IPS-18c (cell line): ENCODE results near the gene SPEN.
"Not testable (repeated sequence)": the region's sequence is repeated elsewhere in the genome, so short reads cannot be mapped to it uniquely, and the experiment has no call there.

Source experiments
- H3K4me3 ChIP-seq: 2 replicates; pipeline ENCODE4 v1.7.0; 2013; ENCODE audit warnings: low read depth, mild to moderate bottlenecking, low read length, moderate library complexity; ENCODE audit not compliant: insufficient read depth
- H3K9me3 ChIP-seq: one replicate; pipeline ENCODE4 v1.6.1; 2013; ENCODE audit warnings: mild to moderate bottlenecking, low read length, moderate library complexity; ENCODE audit not compliant: control insufficient read depth, insufficient read depth

SPEN gene

DNA sequence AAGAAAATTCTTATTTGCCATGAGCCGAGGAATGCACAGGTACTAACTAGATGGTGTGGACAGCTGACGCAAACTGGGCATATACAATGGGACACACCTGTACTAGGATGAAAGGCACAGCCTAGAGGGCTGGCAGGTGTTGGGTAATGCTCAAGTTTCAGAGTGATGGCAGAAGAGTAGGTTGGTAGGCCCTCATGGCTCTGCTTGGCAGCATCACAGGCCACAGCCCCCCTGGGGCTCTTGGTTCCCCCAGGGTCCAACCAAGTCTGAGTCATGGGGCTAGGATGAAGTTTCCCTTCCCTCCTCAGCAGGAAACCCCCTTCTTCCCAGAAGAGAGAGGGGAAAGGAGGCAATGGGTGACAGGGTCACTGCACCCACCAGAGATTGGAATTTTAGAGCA, 35.2 kb downstream of the SPEN start:
- Histone ChIP-seq H3K9me3 (no peaks in the 10 kb centered on the region), H3K4me3 (no peak overlapping the region)

- no peak overlapping the region for H3K4me3 ChIP-seq
- no peaks in the 10 kb centered on the region for H3K9me3 ChIP-seq
These were observed 35.8 kb downstream of the SPEN start for GRCh38 chr1:15883326-15883725.

GRCh38 chr1:15884477-15884876, 37.0 kb downstream of the SPEN start:
- Histone ChIP-seq H3K4me3 (no peak overlapping the region), H3K9me3 (no peaks in the 10 kb centered on the region)

DNA sequence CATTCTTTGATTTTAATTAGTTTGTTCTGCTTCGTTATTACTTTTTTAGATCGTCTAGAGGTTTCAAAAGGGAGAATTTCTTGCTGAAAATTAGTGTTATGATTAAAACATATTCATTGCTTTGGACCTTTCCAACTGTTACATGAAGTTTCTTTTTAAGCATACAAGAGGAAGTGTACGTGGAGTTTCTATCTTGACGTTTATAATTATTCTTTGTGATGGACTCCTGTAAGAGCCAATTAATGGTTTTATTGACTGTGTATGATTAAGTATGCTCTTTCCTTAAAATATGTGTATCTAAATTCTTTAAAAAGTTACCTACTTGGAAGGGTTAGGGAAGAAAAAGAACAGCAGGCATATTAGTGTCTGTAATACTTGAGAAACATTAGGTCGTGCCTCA, 37.8 kb downstream of the SPEN start:
- H3K9me3 ChIP-seq, result no peaks in the 10 kb centered on the region
- no peak overlapping the region for H3K4me3 ChIP-seq

DNA sequence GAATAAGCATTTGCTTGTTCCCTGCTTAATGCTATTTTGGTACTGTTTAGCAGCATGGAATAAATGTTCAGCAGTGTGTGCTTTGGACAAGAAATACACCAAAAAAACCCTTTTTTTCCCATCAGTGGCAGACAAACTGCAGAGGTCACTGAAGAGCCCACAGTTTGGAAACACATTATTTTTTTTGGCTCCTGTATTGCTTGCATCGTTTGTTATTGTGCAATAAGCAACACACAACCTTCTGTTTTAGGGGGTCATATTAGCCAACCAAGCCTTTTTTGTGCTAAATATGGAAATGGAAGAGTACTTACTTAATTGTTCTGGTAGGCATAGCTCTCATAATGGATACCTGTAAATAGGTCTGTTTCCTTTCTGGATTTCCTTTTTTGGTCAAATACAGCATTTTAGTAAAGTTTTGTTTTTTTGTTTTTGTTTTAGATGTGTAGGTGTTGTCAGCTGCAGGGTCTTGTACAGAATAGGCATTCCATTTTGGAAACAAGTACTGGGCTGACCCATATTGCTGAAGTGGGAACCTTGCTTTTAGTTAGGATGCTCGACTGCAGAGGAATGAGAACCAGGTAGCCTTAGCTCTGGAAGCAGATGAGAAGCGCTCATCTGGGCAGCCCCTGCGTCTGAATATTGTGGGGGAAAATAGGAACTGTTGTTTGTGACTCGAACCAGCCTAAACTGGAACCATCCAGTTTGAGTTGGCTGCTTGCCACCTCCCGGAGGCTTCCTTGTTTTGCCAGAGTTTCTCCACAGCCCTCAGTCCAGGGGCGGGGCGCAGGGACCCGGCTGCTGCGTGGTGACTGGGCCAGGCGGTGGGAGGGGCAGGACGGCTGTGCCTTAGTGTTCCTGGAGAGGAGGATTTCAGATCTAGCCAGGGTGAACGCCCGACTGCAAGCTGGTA, 38.4 kb downstream of the SPEN start:
- peak overlapping the region; percentile 24 for H3K4me3 ChIP-seq

DNA sequence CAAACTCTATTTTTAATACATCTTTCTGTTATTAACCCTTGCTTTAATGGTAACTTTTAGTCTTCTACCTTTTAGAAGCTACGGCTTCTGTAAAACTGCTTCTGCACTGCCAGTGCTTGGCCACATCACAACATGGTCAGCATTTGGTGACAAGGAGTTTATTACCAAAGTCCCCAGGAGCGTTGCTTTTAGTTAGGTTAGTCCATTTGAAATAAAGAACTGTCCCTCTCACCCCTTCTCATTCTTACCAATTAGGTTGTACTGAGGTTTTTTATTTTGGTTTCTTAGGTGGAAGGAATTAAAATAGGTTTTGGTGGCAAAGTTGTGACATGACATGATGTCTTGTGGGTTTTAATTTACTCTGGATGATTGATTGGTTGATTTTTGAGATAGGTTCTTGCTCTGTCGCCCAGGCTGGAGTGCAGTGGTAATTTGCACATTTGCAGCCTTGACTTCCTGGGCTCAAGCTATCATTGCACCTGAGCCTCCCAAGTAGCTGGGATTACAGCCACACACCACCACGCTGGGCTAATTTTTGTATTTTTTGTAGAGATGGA, 39.2 kb downstream of the SPEN start:
- no peaks in the 10 kb centered on the region for H3K9me3 ChIP-seq
- peak overlapping the region; percentile 24 for H3K4me3 ChIP-seq

More for the DNA sequence above, 38.4 kb downstream of the SPEN start:
- no peaks in the 10 kb centered on the region for H3K9me3 ChIP-seq

GRCh38 chr1:15892857-15893599, 45.5 kb downstream of the SPEN start:
- not testable (repeated sequence) for H3K9me3 ChIP-seq, H3K4me3 ChIP-seq

- Histone ChIP-seq H3K9me3 (peaks cover 2% of the 10 kb centered on the region), H3K4me3 (no peak overlapping the region)
These were observed 47.7 kb downstream of the SPEN start for GRCh38 chr1:15895233-15895632.

GRCh38 chr1:15896841-15897610, 49.5 kb downstream of the SPEN start:
- not testable (repeated sequence) for H3K4me3 ChIP-seq, H3K9me3 ChIP-seq

DNA sequence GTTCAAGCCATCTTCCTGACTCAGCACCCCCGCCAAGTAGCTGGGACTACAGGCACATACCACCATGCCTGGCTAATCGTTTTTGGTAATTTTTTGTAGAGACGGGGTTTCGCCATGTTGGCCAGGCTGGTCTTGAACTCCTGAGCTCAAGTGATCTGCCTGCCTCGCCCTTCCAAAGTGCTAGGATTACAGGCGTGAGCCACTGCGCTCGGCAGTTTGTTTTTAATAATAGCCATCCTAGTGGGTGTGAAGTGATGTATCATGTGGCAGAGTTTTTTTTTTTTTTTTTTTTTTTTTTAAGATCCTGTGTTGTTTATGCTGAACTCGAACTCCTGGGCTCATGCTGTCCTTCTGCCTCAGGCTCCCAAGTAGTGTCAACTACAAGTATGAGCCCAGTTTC, 51.8 kb downstream of the SPEN start:
- no peak overlapping the region for H3K4me3 ChIP-seq
- peaks cover 2% of the 10 kb centered on the region for H3K9me3 ChIP-seq

- no peak overlapping the region; the same call in 1 of the 2 replicates for H3K4me3 ChIP-seq
These were observed 53.3 kb downstream of the SPEN start for GRCh38 chr1:15900662-15901279.

GRCh38 chr1:15902882-15903281, 55.4 kb downstream of the SPEN start:
- H3K9me3 ChIP-seq, result no peaks in the 10 kb centered on the region
- H3K4me3 ChIP-seq, result no peak overlapping the region

More at GRCh38 chr1:15900662-15901279, 53.3 kb downstream of the SPEN start:
- peaks cover 2% of the 10 kb centered on the region for H3K9me3 ChIP-seq

GRCh38 chr1:15908597-15908996, 61.1 kb downstream of the SPEN start:
- Histone ChIP-seq H3K9me3 (no peaks in the 10 kb centered on the region), H3K4me3 (no peak overlapping the region)

DNA sequence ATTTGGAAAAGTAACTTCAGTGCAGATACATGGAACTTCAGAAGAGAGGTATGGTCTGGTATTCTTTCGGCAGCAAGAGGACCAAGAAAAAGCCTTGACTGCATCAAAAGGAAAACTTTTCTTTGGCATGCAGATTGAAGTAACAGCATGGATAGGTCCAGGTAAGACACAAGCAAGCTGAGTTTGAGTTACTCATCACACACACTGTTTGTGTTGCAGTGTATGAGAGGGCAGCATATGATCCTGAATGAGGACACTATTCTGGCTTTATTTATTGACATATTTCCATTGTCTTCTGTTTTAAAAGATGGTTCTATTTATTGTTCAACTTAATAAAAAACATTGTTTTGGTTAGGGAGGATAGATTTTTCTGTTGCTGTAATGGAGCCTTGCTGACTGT, 63.6 kb downstream of the SPEN start:
- no peak overlapping the region for H3K4me3 ChIP-seq
- no peaks in the 10 kb centered on the region for H3K9me3 ChIP-seq

- Histone ChIP-seq H3K9me3 (no peaks in the 10 kb centered on the region), H3K4me3 (no peak overlapping the region)
These were observed 64.4 kb downstream of the SPEN start for GRCh38 chr1:15911927-15912326.

DNA sequence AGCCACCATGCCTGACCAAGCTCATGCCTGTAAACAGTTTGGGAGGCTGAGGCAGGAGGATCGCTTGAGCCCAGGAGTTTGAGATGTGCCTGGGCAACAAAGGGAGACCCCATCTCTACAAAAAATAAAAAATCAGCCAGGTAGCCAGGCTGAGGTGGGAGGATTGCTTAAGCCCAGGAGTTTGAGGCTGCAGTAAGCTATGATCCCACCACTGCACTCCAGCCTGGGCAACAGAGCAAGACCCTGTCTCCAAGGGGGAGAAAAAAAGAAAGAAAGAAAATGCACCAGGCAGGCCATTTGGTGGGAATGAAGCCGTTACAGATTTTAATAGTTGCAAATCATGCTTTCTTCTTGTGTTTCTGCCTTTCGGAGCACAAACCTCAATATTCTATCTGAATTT, 66.1 kb downstream of the SPEN start:
- not testable (repeated sequence) for H3K9me3 ChIP-seq, H3K4me3 ChIP-seq

GRCh38 chr1:15915991-15916390, 68.5 kb downstream of the SPEN start:
- Histone ChIP-seq H3K9me3 (no peaks in the 10 kb centered on the region), H3K4me3 (no peak overlapping the region)
